ENCODE results near the gene IL1RAPL1. TPM values are rescaled to one million over a fixed set of nuclear protein-coding genes. Genes with fewer than 3 reads are reported as not detected.
A peak's percentile ranks its signal among the peaks of the same experiment; 100 is the strongest.

The IL1RAPL1 gene
- total RNA-seq, 4 donors from 2014 or later: 8.2 to 10.9 (median 8.8) TPM

GRCh38 chrX:29627833-29628232 lies 1040.6 kb downstream of the IL1RAPL1 start:
- WGBS, 2 donors: 77 to 100% methylated on average over 1 of the region's 1 CpG

GRCh38 chrX:29634516-29634915 lies 1047.3 kb downstream of the IL1RAPL1 start:
- Histone ChIP-seq H3K4me3 (no peak overlapping the region), H3K27ac (peak overlapping the region in 2 of 4 donors; percentile 11 to 50), H3K4me1 (no peaks in the 10 kb centered on the region), H3K9me3 (no peaks in the 10 kb centered on the region), H3K36me3 (no peaks in the 10 kb centered on the region), H3K27me3 (no peaks in the 10 kb centered on the region)
- no peak for DNase-seq (ENCODE audit: low spot score in 2 of 2)
- WGBS, 2 donors: 24 to 28% methylated on average over 2 of the region's 2 CpGs
- TF ChIP-seq CTCF (IDR thresholded peaks at IDR 0.05) (no peak), POLR2A (IDR thresholded peaks at IDR 0.05) (no peak), EP300 (IDR thresholded peaks at IDR 0.05) (no peak)

More at GRCh38 chrX:29627833-29628232, 1040.6 kb downstream of the IL1RAPL1 start:
- no peak overlapping the region for H3K27ac ChIP-seq
- no peaks in the 10 kb centered on the region for H3K27me3 ChIP-seq
- no peaks in the 10 kb centered on the region for H3K9me3 ChIP-seq
- no peak for DNase-seq (ENCODE audit: low spot score in 2 of 2)
- H3K36me3 ChIP-seq: no peaks in the 10 kb centered on the region
- H3K4me1 ChIP-seq: no peaks in the 10 kb centered on the region
- TF ChIP-seq CTCF (IDR thresholded peaks at IDR 0.05) (no peak), EP300 (IDR thresholded peaks at IDR 0.05) (no peak), POLR2A (IDR thresholded peaks at IDR 0.05) (no peak)
- H3K4me3 ChIP-seq: no peak overlapping the region

- Histone ChIP-seq H3K27ac (no peak overlapping the region), H3K36me3 (no peaks in the 10 kb centered on the region), H3K4me3 (no peak overlapping the region), H3K4me1 (no peaks in the 10 kb centered on the region), H3K27me3 (no peaks in the 10 kb centered on the region), H3K9me3 (no peaks in the 10 kb centered on the region)
- no peak for DNase-seq (ENCODE audit: low spot score in 2 of 2)
- TF ChIP-seq EP300 (IDR thresholded peaks at IDR 0.05) (no peak), POLR2A (IDR thresholded peaks at IDR 0.05) (no peak), CTCF (IDR thresholded peaks at IDR 0.05) (no peak)
- 76 to 83% methylated on average over 3 of the region's 3 CpGs for WGBS, 2 donors
Measured at GRCh38 chrX:29636331-29636730, 1049.1 kb downstream of the IL1RAPL1 start.

- H3K27ac ChIP-seq: no peak overlapping the region
- H3K27me3 ChIP-seq: no peaks in the 10 kb centered on the region
- no peak overlapping the region for H3K4me3 ChIP-seq
- no peaks in the 10 kb centered on the region for H3K4me1 ChIP-seq
- no peak for DNase-seq (ENCODE audit: low spot score in 2 of 2)
- TF ChIP-seq POLR2A (IDR thresholded peaks at IDR 0.05) (no peak), EP300 (IDR thresholded peaks at IDR 0.05) (no peak), CTCF (IDR thresholded peaks at IDR 0.05) (no peak)
- H3K36me3 ChIP-seq: no peaks in the 10 kb centered on the region
- WGBS, 2 donors: 75 to 79% methylated on average over 2 of the region's 2 CpGs
- H3K9me3 ChIP-seq: no peaks in the 10 kb centered on the region
Measured at GRCh38 chrX:29640106-29640505, 1052.9 kb downstream of the IL1RAPL1 start.

GRCh38 chrX:29641461-29641860 lies 1054.2 kb downstream of the IL1RAPL1 start:
- 43 to 73% methylated on average over 1 of the region's 1 CpG for WGBS, 2 donors
- no peaks in the 10 kb centered on the region for H3K27me3 ChIP-seq
- H3K4me3 ChIP-seq: no peak overlapping the region
- no peaks in the 10 kb centered on the region for H3K36me3 ChIP-seq
- no peak for DNase-seq (ENCODE audit: low spot score in 2 of 2)
- no peak overlapping the region for H3K27ac ChIP-seq
- H3K9me3 ChIP-seq: no peaks in the 10 kb centered on the region
- H3K4me1 ChIP-seq: no peaks in the 10 kb centered on the region
- no peak for TF ChIP-seq CTCF (IDR thresholded peaks at IDR 0.05)
- no peak for TF ChIP-seq POLR2A (IDR thresholded peaks at IDR 0.05)
- TF ChIP-seq EP300 (IDR thresholded peaks at IDR 0.05): no peak

Data from tibial nerve (tissue), 4 donors.